Activated naive CD8-positive, alpha-beta T cell treated with anti-CD3 and anti-CD28 coated beads, Interleukin-2, amount 50 U/mL, for 24 hours (primary cell): Measurements from ENCODE around the gene LAG3.
A peak's percentile ranks its signal among the peaks of the same experiment; 100 is the strongest.

Experiments
- ATAC-seq: fragments of 150-1000 bp; cut with Tn5 transposase; one replicate; pipeline ENCODE4 v1.10.0; 2021
- DNase-seq: peaks from one replicate; pipeline ENCODE4 v3.0.0; 2021
- H3K27ac Mint-ChIP-seq: one replicate; pipeline ENCODE4 v1.8.0; 2021; ENCODE audit warnings: mild to moderate bottlenecking, mixed read lengths
- H3K27me3 Mint-ChIP-seq: one replicate; pipeline ENCODE4 v1.8.0; 2021; ENCODE audit warnings: mixed read lengths
- H3K36me3 Mint-ChIP-seq: one replicate; pipeline ENCODE4 v1.8.0; 2021; ENCODE audit warnings: low read depth, mixed read lengths
- H3K4me1 Mint-ChIP-seq: one replicate; pipeline ENCODE4 v1.8.0; 2021; ENCODE audit warnings: mixed read lengths
- H3K4me3 Mint-ChIP-seq: one replicate; pipeline ENCODE4 v1.8.0; 2021; ENCODE audit warnings: mild to moderate bottlenecking, moderate library complexity, mixed read lengths
- H3K9me3 Mint-ChIP-seq: one replicate; pipeline ENCODE4 v1.8.0; 2021; ENCODE audit warnings: mixed read lengths

The LAG3 gene

DNA sequence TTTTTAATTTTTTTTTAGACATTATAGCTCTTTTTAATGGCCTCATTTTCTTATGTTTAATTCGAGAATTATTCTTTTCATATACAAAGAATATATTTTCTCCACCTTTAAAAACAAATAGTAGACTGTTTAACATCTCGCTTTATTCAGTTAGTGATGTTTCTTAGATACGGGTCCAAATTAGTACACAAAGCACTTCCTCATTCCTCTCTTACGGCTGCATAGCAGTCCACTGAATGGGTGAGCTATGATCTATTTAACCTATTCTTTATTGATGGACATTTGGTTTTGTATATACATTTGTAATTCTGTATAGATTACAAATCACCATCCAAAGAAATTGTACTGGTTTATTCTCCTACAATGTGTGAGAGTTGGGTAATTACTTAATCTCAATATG lies 41.0 kb downstream of the LAG3 start:
- H3K27ac Mint-ChIP-seq = no peak overlapping the region
- ATAC-seq (no peak), DNase-seq (no peak)
- peaks cover 9% of the 10 kb centered on the region for H3K27me3 Mint-ChIP-seq
- peaks cover 2% of the 10 kb centered on the region for H3K36me3 Mint-ChIP-seq
- H3K4me1 Mint-ChIP-seq = peaks cover 6% of the 10 kb centered on the region
- no peak overlapping the region for H3K4me3 Mint-ChIP-seq
- no peaks in the 10 kb centered on the region for H3K9me3 Mint-ChIP-seq

DNA sequence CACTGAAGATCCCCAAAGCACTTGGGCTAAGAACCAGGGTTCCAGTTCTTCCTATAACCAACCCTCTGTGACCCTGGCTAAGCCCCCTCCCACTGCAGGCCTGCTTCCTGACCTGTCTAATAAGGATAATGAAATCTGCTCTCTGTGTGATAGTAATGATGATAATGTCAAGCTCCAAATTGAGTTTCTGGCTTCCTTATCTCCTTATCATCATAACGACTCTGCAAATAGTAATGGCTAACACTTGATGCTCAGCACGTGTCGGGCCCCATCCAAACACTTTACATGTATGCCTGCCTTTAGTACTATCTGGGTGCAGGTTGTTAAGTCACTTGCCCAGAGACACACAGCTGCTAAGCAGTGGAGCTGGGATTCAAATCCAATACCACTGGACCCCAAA lies 44.3 kb downstream of the LAG3 start:
- H3K27me3 Mint-ChIP-seq = peaks cover 19% of the 10 kb centered on the region
- H3K4me1 Mint-ChIP-seq = peaks cover 7% of the 10 kb centered on the region
- H3K4me3 Mint-ChIP-seq = no peak overlapping the region
- no peak for ATAC-seq
- H3K36me3 Mint-ChIP-seq = peaks cover 2% of the 10 kb centered on the region
- no peaks in the 10 kb centered on the region for H3K9me3 Mint-ChIP-seq
- no peak for DNase-seq
- H3K27ac Mint-ChIP-seq = no peak overlapping the region

DNA sequence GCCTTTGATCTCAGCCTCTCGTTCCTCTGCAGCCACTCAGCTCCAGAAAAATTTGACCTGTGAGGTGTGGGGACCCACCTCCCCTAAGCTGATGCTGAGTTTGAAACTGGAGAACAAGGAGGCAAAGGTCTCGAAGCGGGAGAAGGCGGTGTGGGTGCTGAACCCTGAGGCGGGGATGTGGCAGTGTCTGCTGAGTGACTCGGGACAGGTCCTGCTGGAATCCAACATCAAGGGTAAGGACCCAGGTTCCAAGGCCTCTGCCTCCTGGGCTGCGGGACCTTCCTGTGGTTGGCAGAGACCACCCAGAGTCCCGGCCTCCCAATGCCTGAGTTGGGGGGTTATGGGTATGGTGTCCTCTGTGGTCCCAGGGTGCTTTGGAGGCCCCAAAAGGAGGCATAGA lies 44.8 kb downstream of the LAG3 start:
- Mint-ChIP-seq H3K36me3 (peaks cover 2% of the 10 kb centered on the region), H3K4me3 (no peak overlapping the region), H3K27me3 (peaks cover 21% of the 10 kb centered on the region), H3K27ac (no peak overlapping the region), H3K9me3 (no peaks in the 10 kb centered on the region), H3K4me1 (peaks cover 9% of the 10 kb centered on the region)
- DNase-seq (no peak), ATAC-seq (no peak)

DNA sequence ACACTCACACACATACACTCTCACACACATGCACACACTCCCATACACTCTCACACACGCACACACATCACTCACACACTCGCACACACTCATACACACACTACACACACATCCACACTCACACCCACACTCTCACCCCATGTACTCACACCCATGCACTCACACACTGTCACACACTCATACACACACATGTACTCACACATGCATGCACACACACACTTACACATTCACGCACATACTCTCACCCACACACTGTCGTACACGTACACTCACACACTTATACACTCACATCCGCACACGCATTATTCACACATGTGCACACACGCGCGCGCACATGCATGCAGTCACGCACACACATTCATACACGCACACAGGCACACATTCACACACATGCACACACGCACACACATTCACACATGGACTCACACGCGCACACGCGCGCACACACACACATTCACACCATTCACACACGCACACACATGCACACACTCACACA lies 45.4 kb downstream of the LAG3 start:
- Mint-ChIP-seq H3K27me3 (peaks cover 27% of the 10 kb centered on the region), H3K4me3 (no peak overlapping the region), H3K4me1 (peaks cover 13% of the 10 kb centered on the region), H3K36me3 (peaks cover 2% of the 10 kb centered on the region), H3K27ac (peak overlapping the region; percentile 10), H3K9me3 (no peaks in the 10 kb centered on the region)
- no peak for ATAC-seq
- no peak for DNase-seq

DNA sequence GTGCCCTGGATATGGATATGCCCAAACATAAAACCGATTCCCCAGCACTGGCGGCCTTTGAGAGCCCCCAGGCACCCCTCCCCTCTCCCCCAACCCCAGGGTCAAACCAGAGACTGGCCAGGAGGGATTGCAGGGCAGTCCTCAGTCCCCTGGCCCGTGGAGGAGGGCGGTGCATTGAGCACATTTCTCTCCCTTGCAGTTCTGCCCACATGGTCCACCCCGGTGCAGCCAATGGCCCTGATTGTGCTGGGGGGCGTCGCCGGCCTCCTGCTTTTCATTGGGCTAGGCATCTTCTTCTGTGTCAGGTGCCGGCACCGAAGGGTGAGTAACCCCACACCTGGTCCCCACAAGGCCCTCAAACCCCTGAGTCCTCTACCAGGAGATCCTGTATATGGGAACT lies 45.9 kb downstream of the LAG3 start:
- Mint-ChIP-seq H3K27ac (no peak overlapping the region), H3K9me3 (no peaks in the 10 kb centered on the region), H3K4me3 (no peak overlapping the region), H3K36me3 (peaks cover 2% of the 10 kb centered on the region), H3K27me3 (peaks cover 32% of the 10 kb centered on the region), H3K4me1 (peaks cover 13% of the 10 kb centered on the region)
- no peak for DNase-seq
- no peak for ATAC-seq

DNA sequence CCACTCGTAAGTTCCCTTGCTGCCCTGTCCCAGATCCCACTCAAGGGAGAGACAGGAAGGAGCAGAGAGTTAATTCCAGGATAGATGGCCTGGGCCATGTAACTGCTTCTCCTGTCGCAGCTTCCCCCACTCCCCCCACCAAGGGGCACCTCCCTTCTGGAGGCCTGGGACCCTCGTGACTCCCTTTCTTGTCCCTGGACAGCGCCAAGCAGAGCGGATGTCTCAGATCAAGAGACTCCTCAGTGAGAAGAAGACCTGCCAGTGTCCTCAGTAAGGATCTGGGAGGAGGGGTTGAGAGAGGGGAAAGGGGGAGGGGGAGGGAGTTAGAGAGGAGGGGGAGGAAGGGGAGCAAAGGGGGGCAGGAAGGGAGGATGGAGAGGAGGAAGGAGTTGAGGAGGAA lies 46.3 kb downstream of the LAG3 start:
- DNase-seq (no peak), ATAC-seq (no peak)
- Mint-ChIP-seq H3K36me3 (peaks cover 2% of the 10 kb centered on the region), H3K9me3 (no peaks in the 10 kb centered on the region), H3K4me1 (peaks cover 13% of the 10 kb centered on the region), H3K27me3 (peaks cover 36% of the 10 kb centered on the region), H3K27ac (no peak overlapping the region), H3K4me3 (no peak overlapping the region)

DNA sequence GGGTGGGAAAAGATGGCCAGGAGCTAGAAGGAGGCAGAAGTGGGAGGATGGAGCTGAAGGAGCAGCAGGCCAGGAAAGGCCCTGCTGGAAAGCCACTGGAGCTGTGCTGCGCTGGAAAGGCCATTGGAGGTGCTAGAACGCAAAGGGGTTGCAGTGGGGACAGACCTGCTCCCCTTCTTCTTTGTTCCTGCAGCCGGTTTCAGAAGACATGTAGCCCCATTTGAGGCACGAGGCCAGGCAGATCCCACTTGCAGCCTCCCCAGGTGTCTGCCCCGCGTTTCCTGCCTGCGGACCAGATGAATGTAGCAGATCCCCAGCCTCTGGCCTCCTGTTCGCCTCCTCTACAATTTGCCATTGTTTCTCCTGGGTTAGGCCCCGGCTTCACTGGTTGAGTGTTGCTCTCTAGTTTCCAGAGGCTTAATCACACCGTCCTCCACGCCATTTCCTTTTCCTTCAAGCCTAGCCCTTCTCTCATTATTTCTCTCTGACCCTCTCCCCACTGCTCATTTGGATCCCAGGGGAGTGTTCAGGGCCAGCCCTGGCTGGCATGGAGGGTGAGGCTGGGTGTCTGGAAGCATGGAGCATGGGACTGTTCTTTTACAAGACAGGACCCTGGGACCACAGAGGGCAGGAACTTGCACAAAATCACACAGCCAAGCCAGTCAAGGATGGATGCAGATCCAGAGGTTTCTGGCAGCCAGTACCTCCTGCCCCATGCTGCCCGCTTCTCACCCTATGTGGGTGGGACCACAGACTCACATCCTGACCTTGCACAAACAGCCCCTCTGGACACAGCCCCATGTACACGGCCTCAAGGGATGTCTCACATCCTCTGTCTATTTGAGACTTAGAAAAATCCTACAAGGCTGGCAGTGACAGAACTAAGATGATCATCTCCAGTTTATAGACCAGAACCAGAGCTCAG lies 47.0 kb downstream of the LAG3 start:
- Mint-ChIP-seq H3K27me3 (peaks cover 38% of the 10 kb centered on the region), H3K9me3 (no peaks in the 10 kb centered on the region), H3K36me3 (peaks cover 2% of the 10 kb centered on the region), H3K27ac (no peak overlapping the region), H3K4me3 (no peak overlapping the region), H3K4me1 (peaks cover 13% of the 10 kb centered on the region)
- ATAC-seq (no peak), DNase-seq (no peak)

DNA sequence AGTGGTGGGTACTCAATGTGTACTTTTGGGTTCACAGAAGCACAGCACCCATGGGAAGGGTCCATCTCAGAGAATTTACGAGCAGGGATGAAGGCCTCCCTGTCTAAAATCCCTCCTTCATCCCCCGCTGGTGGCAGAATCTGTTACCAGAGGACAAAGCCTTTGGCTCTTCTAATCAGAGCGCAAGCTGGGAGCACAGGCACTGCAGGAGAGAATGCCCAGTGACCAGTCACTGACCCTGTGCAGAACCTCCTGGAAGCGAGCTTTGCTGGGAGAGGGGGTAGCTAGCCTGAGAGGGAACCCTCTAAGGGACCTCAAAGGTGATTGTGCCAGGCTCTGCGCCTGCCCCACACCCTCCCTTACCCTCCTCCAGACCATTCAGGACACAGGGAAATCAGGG lies 47.8 kb downstream of the LAG3 start:
- Mint-ChIP-seq H3K27me3 (peaks cover 38% of the 10 kb centered on the region), H3K4me3 (no peak overlapping the region), H3K9me3 (no peaks in the 10 kb centered on the region), H3K27ac (no peak overlapping the region), H3K36me3 (peaks cover 2% of the 10 kb centered on the region), H3K4me1 (peaks cover 13% of the 10 kb centered on the region)
- DNase-seq = no peak
- ATAC-seq = no peak

DNA sequence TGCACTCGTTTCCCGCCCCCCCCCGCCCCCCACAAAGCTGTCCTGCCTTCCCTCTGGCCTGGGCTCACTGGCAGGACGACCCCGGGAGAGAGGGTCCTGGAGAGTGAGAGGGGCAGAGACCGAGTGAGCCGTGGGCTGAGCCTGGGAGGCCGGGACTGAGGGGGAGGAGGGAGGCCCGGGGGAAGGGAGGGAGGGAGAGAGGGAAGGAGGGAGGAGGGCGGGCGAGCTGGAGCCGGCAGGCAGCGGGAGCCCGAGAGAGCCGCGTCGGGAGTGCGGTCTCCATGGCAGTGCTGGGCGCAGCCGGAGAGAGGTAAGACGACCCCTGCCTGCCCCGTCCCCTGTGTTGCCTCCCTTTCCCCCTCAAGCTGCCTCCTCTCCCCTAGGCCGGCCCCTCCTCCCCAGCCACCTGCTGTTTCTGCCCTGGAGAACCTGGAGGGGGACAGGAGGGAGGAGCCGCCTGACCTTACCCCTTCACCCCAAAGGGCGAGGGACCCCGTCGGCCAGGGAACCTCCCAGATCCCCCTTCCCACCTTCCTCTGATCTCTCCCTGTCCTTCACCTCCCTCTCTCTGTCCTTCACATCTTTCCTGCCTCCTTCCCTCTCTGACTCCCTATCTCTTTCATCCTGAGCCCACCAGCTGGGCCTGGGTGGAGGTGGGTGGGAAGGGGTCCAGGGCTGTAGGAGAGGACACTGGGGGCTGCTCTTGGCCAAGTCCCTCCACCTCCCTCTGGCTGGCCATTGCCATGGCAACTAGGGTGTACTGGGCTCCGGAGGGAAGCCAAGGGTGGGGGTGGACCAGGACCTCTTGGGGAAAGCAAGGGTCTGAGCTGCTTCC lies 49.5 kb downstream of the LAG3 start, which contains the start of gene GPR162:
GPR162 (plus strand) TSS at position 231 of the 835 bp plus-strand sequence. CDS start 2,078 bp downstream, outside the sequence.
- DNase-seq (no peak), ATAC-seq (no peak)
- H3K27me3 Mint-ChIP-seq = peaks cover 51% of the 10 kb centered on the region
- H3K27ac Mint-ChIP-seq = no peak within 1 kb of the TSS
- H3K4me1 Mint-ChIP-seq = peaks cover 15% of the 10 kb centered on the region
- H3K9me3 Mint-ChIP-seq = no peaks in the 10 kb centered on the region
- H3K36me3 Mint-ChIP-seq = peaks cover 2% of the 10 kb centered on the region
- H3K4me3 Mint-ChIP-seq = no peak within 1 kb of the TSS

DNA sequence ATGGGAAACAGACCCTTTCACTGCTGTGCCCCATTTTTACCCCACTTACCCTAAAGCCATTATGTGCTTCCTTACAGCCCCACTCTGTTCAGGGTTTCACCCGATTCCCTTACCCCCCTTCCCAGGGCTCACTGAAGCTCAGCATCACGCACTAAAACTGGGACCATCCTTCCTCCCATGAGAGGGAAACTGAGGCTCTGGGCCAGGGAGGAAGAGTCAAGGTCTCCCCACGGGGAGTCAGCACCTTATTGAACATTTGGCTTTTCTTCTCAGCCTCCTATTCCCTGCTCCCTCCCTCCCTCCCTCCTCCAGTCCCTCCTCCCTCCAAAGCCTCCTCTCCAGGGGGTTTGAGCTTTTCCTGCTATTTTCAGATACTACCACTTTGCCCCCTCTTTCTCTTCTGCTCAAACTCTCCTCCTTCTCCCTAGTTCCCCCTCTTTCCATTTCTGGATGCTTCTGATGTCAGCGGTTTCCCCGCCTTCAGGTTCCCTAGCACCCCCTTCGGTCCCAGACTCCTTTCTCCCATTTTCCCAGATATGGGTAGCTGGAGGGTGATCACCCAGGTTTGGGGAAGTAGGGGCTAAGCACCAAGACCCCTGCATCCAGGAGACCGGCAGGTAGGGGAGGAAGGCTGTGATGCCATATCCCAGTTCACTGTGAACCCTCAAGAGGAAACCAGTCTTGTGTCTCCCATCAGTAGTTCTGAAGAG lies 50.3 kb downstream of the LAG3 start:
- Mint-ChIP-seq H3K4me3 (no peak overlapping the region), H3K27ac (no peak overlapping the region), H3K4me1 (peaks cover 20% of the 10 kb centered on the region), H3K9me3 (no peaks in the 10 kb centered on the region), H3K27me3 (peaks cover 59% of the 10 kb centered on the region), H3K36me3 (peaks cover 2% of the 10 kb centered on the region)
- ATAC-seq (no peak), DNase-seq (no peak)

DNA sequence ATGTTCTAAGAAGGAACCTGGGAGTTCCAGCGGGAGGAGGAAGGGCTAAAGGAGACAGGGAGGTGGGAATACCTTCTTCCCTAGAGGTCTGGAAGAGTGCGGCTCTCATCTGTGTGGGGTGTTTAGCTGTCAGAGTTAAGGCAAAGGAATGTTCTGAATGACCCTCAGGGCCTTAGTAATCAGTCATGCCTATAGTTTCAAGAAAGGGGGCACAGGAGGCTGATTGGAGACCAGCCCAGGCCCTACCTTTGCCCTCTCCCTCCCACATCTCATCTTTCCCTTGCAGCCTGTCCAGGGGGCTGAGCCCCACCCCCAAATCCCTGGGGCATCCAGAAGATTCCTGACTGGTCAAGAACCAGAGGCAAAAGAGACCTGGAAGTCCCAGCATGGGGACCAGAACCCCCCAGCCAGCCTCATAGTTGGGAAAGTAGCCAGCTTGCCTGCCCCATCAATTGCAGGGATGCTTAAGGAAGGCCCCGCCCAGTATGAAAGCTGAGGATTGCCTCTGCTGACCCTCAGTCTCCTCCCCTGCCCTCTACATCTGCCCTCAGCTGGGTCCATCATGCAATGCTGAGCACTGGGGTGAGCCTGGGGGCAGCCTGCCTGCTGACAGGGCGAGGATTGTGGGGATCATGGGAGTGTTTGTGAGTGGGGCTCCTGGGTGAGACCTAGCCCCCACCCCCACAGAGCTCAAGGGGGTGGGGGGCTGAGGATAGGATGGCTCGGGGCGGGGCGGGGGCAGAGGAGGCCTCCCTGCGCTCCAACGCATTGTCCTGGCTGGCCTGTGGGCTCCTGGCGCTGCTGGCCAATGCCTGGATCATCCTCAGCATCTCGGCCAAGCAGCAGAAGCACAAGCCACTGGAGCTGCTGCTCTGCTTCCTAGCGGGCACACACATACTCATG lies 51.1 kb downstream of the LAG3 start:
- DNase-seq = no peak
- Mint-ChIP-seq H3K36me3 (no peaks in the 10 kb centered on the region), H3K27me3 (peaks cover 62% of the 10 kb centered on the region), H3K27ac (no peak overlapping the region), H3K4me3 (no peak overlapping the region), H3K4me1 (peaks cover 24% of the 10 kb centered on the region), H3K9me3 (no peaks in the 10 kb centered on the region)
- ATAC-seq = no peak

DNA sequence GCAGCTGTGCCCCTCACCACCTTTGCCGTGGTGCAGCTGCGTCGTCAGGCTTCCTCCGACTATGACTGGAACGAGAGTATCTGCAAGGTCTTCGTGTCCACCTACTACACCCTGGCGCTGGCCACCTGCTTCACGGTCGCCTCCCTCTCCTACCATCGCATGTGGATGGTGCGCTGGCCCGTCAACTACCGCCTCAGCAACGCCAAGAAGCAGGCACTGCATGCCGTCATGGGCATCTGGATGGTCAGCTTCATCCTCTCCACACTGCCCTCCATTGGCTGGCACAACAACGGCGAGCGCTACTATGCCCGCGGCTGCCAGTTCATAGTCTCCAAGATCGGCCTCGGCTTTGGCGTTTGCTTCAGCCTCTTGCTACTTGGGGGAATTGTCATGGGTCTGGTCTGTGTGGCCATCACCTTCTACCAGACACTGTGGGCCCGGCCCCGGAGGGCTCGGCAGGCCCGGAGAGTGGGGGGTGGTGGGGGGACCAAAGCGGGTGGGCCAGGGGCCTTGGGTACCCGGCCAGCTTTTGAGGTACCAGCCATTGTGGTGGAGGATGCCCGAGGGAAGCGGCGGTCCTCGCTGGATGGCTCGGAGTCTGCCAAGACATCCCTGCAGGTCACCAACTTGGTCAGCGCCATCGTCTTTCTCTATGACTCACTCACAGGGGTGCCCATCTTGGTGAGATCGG lies 51.9 kb downstream of the LAG3 start:
- ATAC-seq (no peak), DNase-seq (no peak)
- H3K27me3 Mint-ChIP-seq = peaks cover 67% of the 10 kb centered on the region
- H3K9me3 Mint-ChIP-seq = no peaks in the 10 kb centered on the region
- no peaks in the 10 kb centered on the region for H3K36me3 Mint-ChIP-seq
- peaks cover 28% of the 10 kb centered on the region for H3K4me1 Mint-ChIP-seq
- no peak overlapping the region for H3K4me3 Mint-ChIP-seq
- no peak overlapping the region for H3K27ac Mint-ChIP-seq

DNA sequence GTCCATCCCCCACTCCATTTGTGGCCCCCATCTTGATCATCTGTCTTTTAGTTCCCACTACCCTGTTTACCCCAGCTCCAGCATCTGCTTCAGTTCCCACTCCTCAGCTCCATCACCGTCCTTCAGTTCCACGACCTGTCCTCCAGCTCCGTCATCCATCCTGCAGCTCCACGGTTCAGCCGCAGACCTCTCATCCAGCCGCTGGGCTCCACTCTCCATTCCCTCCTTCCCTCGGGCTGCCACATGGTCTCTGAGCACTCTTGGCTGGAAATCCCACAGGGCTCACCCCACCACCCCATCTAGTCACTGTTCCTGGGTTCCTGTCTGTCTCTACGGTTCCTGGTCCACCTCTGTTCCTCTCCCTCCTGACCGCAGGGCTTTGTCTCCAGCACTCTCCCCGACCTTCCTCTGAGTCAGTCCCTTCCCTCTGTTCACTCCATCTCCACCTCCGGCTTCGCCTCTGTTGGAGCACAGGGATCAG lies 52.6 kb downstream of the LAG3 start:
- Mint-ChIP-seq H3K4me3 (no peak overlapping the region), H3K9me3 (no peaks in the 10 kb centered on the region), H3K27ac (no peak overlapping the region), H3K27me3 (peaks cover 70% of the 10 kb centered on the region), H3K4me1 (peaks cover 30% of the 10 kb centered on the region), H3K36me3 (no peaks in the 10 kb centered on the region)
- DNase-seq (no peak), ATAC-seq (no peak)
